Measurements from ENCODE around the gene LRRTM2. TPM values are rescaled to one million over a fixed set of nuclear protein-coding genes. Genes with fewer than 3 reads are reported as not detected.

LRRTM2 gene
- total RNA-seq, 1 donor from 2014 or later: 0.52 TPM

- Histone ChIP-seq H3K27me3 (no peaks in the 10 kb centered on the region), H3K4me1 (peaks cover 15% of the 10 kb centered on the region), H3K4me3 (no peak overlapping the region), H3K36me3 (no peaks in the 10 kb centered on the region), H3K27ac (no peak overlapping the region), H3K9me3 (peaks cover 10% of the 10 kb centered on the region)
- TF ChIP-seq, protein P1, sequence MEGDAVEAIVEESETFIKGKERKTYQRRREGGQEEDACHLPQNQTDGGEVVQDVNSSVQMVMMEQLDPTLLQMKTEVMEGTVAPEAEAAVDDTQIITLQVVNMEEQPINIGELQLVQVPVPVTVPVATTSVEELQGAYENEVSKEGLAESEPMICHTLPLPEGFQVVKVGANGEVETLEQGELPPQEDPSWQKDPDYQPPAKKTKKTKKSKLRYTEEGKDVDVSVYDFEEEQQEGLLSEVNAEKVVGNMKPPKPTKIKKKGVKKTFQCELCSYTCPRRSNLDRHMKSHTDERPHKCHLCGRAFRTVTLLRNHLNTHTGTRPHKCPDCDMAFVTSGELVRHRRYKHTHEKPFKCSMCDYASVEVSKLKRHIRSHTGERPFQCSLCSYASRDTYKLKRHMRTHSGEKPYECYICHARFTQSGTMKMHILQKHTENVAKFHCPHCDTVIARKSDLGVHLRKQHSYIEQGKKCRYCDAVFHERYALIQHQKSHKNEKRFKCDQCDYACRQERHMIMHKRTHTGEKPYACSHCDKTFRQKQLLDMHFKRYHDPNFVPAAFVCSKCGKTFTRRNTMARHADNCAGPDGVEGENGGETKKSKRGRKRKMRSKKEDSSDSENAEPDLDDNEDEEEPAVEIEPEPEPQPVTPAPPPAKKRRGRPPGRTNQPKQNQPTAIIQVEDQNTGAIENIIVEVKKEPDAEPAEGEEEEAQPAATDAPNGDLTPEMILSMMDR (IDR thresholded peaks at IDR 0.05): no peak
- no peak for ATAC-seq
- intact Hi-C loops (cut with DNase I): no loop called here
- no peak for DNase-seq
Observed at GRCh38 chr5:138867011-138867410, 8.1 kb downstream of the LRRTM2 start.

DNA sequence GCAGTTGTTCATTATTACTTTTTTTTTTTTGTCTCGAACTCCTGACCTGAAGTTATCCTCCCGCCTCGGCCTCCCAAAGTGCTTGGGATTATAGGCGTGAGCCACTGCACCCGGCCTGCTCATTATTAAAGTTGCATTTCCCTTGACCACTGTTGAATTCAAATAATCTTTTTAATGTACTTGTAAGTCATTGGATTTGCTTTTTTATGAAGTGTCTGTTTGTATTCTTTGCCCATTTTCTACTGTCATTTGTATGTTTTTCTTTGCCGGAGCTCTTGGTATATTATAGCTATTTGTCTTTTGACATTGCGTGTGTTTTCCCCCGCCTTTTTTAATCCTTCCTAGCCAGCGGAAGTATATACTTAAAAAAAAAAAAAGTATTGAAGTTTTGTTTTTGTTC is 22.0 kb downstream of the LRRTM2 start:
- Histone ChIP-seq H3K36me3 (no peaks in the 10 kb centered on the region), H3K27me3 (no peaks in the 10 kb centered on the region), H3K4me3 (no peak overlapping the region), H3K4me1 (peaks cover 13% of the 10 kb centered on the region), H3K9me3 (no peaks in the 10 kb centered on the region), H3K27ac (no peak overlapping the region)
- ATAC-seq: no peak
- TF ChIP-seq, protein P1 (IDR thresholded peaks at IDR 0.05): no peak
- intact Hi-C loops (cut with DNase I): no loop called here
- no peak for DNase-seq

GRCh38 chr5:138850865-138851435 is 24.2 kb downstream of the LRRTM2 start:
- H3K9me3 ChIP-seq: no peaks in the 10 kb centered on the region
- ATAC-seq (no peak), DNase-seq (no peak)
- no peaks in the 10 kb centered on the region for H3K27me3 ChIP-seq
- no peaks in the 10 kb centered on the region for H3K36me3 ChIP-seq
- TF ChIP-seq, protein P1 (IDR thresholded peaks at IDR 0.05): no peak
- H3K27ac ChIP-seq: no peak overlapping the region
- no peak overlapping the region for H3K4me3 ChIP-seq
- intact Hi-C loops (cut with DNase I): no loop called here
- H3K4me1 ChIP-seq: peaks cover 19% of the 10 kb centered on the region

DNA sequence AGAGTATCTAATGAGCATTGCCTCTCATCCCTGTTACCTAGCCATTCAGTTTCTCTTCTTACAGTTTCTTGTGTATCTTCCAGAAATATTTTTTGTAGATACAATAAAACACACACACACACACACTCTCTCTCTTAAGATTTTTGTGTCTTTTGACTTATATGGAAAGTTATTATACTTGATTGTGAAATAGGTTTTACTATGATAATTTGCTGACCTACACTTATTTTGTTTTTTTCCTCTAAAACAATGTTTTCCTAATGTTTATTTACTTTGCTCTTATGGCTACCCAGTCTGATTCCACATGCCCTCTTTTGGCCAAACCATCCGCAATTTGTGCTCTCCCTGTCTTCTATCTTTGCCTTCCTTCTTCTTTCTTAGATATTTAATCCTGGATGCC is 25.3 kb downstream of the LRRTM2 start:
- peaks cover 26% of the 10 kb centered on the region for H3K4me1 ChIP-seq
- ATAC-seq (no peak), DNase-seq (no peak)
- no peaks in the 10 kb centered on the region for H3K27me3 ChIP-seq
- no peak overlapping the region for H3K4me3 ChIP-seq
- TF ChIP-seq, protein P1 (IDR thresholded peaks at IDR 0.05): no peak
- H3K36me3 ChIP-seq: no peaks in the 10 kb centered on the region
- intact Hi-C loops (cut with DNase I): no loop called here
- no peaks in the 10 kb centered on the region for H3K9me3 ChIP-seq
- no peak overlapping the region for H3K27ac ChIP-seq

- no peaks in the 10 kb centered on the region for H3K27me3 ChIP-seq
- no peaks in the 10 kb centered on the region for H3K36me3 ChIP-seq
- peaks cover 30% of the 10 kb centered on the region for H3K4me1 ChIP-seq
- ATAC-seq: no peak
- intact Hi-C loops (cut with DNase I): no loop called here
- TF ChIP-seq, protein P1 (IDR thresholded peaks at IDR 0.05): no peak
- no peaks in the 10 kb centered on the region for H3K9me3 ChIP-seq
- DNase-seq: no peak
- H3K27ac ChIP-seq: no peak overlapping the region
- H3K4me3 ChIP-seq: no peak overlapping the region
Observed at GRCh38 chr5:138849439-138849838, 25.7 kb downstream of the LRRTM2 start.
